ENCODE data around the gene GUSB. TPM values are rescaled to one million over a fixed set of nuclear protein-coding genes. Genes with fewer than 3 reads are reported as not detected.

The GUSB gene
- total and polyA plus RNA-seq, 2 donors (not counting 3 experiments of a cell fraction or from before 2014, with no cell fraction given): 55.7 to 107 TPM

DNA sequence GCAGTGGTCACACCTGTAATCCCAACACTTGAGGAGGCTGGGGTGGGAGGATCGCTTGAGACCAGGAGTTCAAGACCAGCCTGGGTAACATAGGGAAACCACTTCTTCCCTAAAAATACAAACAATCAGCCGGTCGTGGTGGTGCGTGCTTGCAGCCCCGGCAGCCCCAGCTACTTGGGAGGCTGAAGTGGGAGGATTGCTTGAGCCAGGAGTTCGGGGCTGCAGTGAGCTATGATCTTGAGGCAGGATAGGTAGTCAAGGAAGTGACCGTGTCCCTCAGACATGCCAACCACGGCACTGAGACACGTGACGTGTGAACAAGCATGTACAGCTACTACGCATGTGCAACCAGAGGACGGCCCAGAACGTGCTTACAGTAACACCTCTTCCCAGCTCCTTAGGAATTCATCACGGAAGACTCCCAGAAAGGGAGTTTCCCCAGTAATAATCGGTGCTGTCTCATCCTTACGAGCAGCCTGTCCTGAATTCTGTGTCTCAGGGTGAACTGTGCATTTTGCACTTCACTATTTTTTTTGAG lies 5.3 kb downstream of the GUSB start:
- Histone ChIP-seq H4K20me1 (replicated peaks; ENCODE audit: control insufficient read depth, extremely low read depth, insufficient read depth, low read length) (no peaks in the 10 kb centered on the region), H3K9ac (replicated peaks; ENCODE audit: extremely low read depth, insufficient read depth, low read length) (no peak overlapping the region), H3K4me2 (ENCODE audit: insufficient read depth, low read length) (no peak overlapping the region), H3K79me2 (ENCODE audit: control insufficient read depth, insufficient read depth, low read length) (peaks cover 16% of the 10 kb centered on the region), H3K36me3 (ENCODE audit: control insufficient read depth in 2 of 2, extremely low read depth in 1 of 2, insufficient read depth in 2 of 2, low read length in 2 of 2) (peaks cover 10 to 12% of the 10 kb centered on the region in 2 experiments), H3K9me3 (replicated peaks; ENCODE audit: control insufficient read depth, insufficient read depth, low read length) (no peaks in the 10 kb centered on the region), H3K27ac (ENCODE audit: insufficient read depth, low read depth, low read length) (no peak overlapping the region), H2AFZ (ENCODE audit: low read depth, low read length) (no peak overlapping the region), H3K27me3 (ENCODE audit: control insufficient read depth in 2 of 2, insufficient read depth in 2 of 2, low read length in 2 of 2) (no peaks in the 10 kb centered on the region), H3K9me1 (replicated peaks; ENCODE audit: control insufficient read depth, extremely low read depth, insufficient read depth, low read length) (no peaks in the 10 kb centered on the region), H3K4me3 (replicated peaks in 1 of 3; ENCODE audit: insufficient read depth in 1 of 3, low read depth in 1 of 3, low read length in 3 of 3) (no peak overlapping the region), H3K4me1 (ENCODE audit: control insufficient read depth, extremely low read depth, insufficient read depth, low read length) (peaks cover 4% of the 10 kb centered on the region)
- no TSS peak for BruUV-seq (replicated peaks)
- CTCF ChIA-PET: no interaction called here
- TF ChIP-seq MYC (IDR thresholded peaks at IDR 0.05; ENCODE audit: low read depth, low read length) (no peak), POLR2AphosphoS5 (IDR thresholded peaks at IDR 0.05; ENCODE audit: insufficient read depth, low read depth, low read length) (no peak), POLR2A (IDR thresholded peaks at IDR 0.05; ENCODE audit: low read depth, low read length) (no peak), EZH2 (IDR thresholded peaks at IDR 0.05; ENCODE audit: borderline replicate concordance, low read depth, low read length, severe bottlenecking) (no peak), JUN (IDR thresholded peaks at IDR 0.05; ENCODE audit: borderline replicate concordance, insufficient read depth, insufficient read length, low read depth) (no peak), FOS (IDR thresholded peaks at IDR 0.05; ENCODE audit: borderline replicate concordance, insufficient read depth, low read length) (no peak), GATA2 (IDR thresholded peaks at IDR 0.05; ENCODE audit: insufficient read depth, insufficient read length, low read depth, low read length) (no peak)
- TF ChIP-seq, protein P1, sequence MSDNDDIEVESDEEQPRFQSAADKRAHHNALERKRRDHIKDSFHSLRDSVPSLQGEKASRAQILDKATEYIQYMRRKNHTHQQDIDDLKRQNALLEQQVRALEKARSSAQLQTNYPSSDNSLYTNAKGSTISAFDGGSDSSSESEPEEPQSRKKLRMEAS (IDR thresholded peaks at IDR 0.05; ENCODE audit: insufficient read depth, insufficient read length): no peak
- TF ChIP-seq, protein P2, sequence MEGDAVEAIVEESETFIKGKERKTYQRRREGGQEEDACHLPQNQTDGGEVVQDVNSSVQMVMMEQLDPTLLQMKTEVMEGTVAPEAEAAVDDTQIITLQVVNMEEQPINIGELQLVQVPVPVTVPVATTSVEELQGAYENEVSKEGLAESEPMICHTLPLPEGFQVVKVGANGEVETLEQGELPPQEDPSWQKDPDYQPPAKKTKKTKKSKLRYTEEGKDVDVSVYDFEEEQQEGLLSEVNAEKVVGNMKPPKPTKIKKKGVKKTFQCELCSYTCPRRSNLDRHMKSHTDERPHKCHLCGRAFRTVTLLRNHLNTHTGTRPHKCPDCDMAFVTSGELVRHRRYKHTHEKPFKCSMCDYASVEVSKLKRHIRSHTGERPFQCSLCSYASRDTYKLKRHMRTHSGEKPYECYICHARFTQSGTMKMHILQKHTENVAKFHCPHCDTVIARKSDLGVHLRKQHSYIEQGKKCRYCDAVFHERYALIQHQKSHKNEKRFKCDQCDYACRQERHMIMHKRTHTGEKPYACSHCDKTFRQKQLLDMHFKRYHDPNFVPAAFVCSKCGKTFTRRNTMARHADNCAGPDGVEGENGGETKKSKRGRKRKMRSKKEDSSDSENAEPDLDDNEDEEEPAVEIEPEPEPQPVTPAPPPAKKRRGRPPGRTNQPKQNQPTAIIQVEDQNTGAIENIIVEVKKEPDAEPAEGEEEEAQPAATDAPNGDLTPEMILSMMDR (IDR thresholded peaks at IDR 0.05; ENCODE audit: extremely low read depth in 1 of 2, insufficient read depth in 1 of 2, low read depth in 1 of 2, low read length in 2 of 2): no peak
- intact Hi-C loops (cut with micrococcal nuclease) (no loop called here), dilution Hi-C loops (cut with MboI; ENCODE audit: extremely low pct_ligation_motif_present, low sequenced_read_pairs) (no loop called here)
- no peak for DNase-seq (ENCODE audit: low read depth, low spot score)
- no peak for FAIRE-seq
- POLR2A ChIA-PET: no interaction called here
